Liver (tissue), 3 donors: ENCODE measurements around the gene GLTPD2.

ENCODE experiments used
- ATF3 ChIP-seq: IDR thresholded peaks from 2 replicates; pipeline ENCODE4 v1.6.1; 2016; ENCODE audit warnings: antibody characterized with exemption
- CTCF ChIP-seq: fragments of 150-350 bp; IDR thresholded peaks from 2 replicates; pipeline ENCODE4 v1.5.1; 2017; ENCODE audit warnings: improper control_type of control experiment, low read depth, low read length; ENCODE audit not compliant: missing input control
- EGR1 ChIP-seq, 2 donors: IDR thresholded peaks; 2 replicates each; pipeline ENCODE4 v1.6.1; 2016 to 2018; ENCODE audit warnings: antibody characterized with exemption in 2 of 2, low read depth in 2 of 2
- FOXA1 ChIP-seq: IDR thresholded peaks from 2 replicates; pipeline ENCODE4 v1.6.1; 2016; ENCODE audit warnings: antibody characterized with exemption
- GABPA ChIP-seq, 2 donors: IDR thresholded peaks in 1 of 2; conservative IDR thresholded peaks in 1 of 2; 2 replicates each; pipeline ENCODE4 v1.6.1; 2016; ENCODE audit warnings: antibody characterized with exemption in 2 of 2, mild to moderate bottlenecking in 1 of 2, moderate library complexity in 1 of 2
- HNF4A ChIP-seq, 2 donors: conservative IDR thresholded peaks; 2 replicates each; pipeline ENCODE4 v1.6.1; 2016; ENCODE audit warnings: antibody characterized with exemption in 2 of 2, mild to moderate bottlenecking in 2 of 2
- MAX ChIP-seq: IDR thresholded peaks from 2 replicates; pipeline ENCODE4 v1.6.1; 2016; ENCODE audit warnings: antibody characterized with exemption
- RAD21 ChIP-seq, 2 donors: IDR thresholded peaks; 2 replicates each; pipeline ENCODE4 v1.6.1; 2016; ENCODE audit warnings: antibody characterized with exemption in 2 of 2, mild to moderate bottlenecking in 2 of 2
- REST ChIP-seq: IDR thresholded peaks from 2 replicates; pipeline ENCODE4 v1.6.1; 2016; ENCODE audit warnings: antibody characterized with exemption, mild to moderate bottlenecking
- RXRA ChIP-seq, 2 donors: IDR thresholded peaks; 2 replicates each; pipeline ENCODE4 v1.6.1; 2017 to 2018; ENCODE audit warnings: antibody characterized with exemption in 2 of 2, mild to moderate bottlenecking in 1 of 2
- SP1 ChIP-seq: IDR thresholded peaks from 2 replicates; pipeline ENCODE4 v1.6.1; 2018; ENCODE audit warnings: antibody characterized with exemption, mild to moderate bottlenecking
- YY1 ChIP-seq: IDR thresholded peaks from 2 replicates; pipeline ENCODE4 v1.6.1; 2016; ENCODE audit warnings: antibody characterized with exemption, mild to moderate bottlenecking
- donor health status: healthy.
- donor health status: healthy.

GRCh38 chr17:4800462-4801196 is 11.9 kb downstream of the GLTPD2 start:
- TF ChIP-seq CTCF = no peak
- no peak for TF ChIP-seq GABPA (IDR thresholded peaks at IDR 0.05 in 1 of 2, conservative IDR thresholded peaks at IDR 0.05 in 1 of 2)
- TF ChIP-seq MAX = no peak
- no peak for TF ChIP-seq RXRA (IDR thresholded peaks at IDR 0.05)
- TF ChIP-seq REST = no peak
- TF ChIP-seq EGR1 (IDR thresholded peaks at IDR 0.05; ENCODE audit: low read depth in 2 of 2) = no peak
- TF ChIP-seq RAD21 (IDR thresholded peaks at IDR 0.05) = no peak
- TF ChIP-seq FOXA1 = no peak
- no peak for TF ChIP-seq ATF3
- no peak for TF ChIP-seq SP1
- no peak for TF ChIP-seq HNF4A (conservative IDR thresholded peaks at IDR 0.05)
- no peak for TF ChIP-seq YY1
